GM18868 (cell line): ENCODE measurements around the gene NF2.

Experiments
- ATAC-seq: cut with Tn5 transposase; IDR thresholded peaks from one replicate; pipeline ENCODE4 v1.9.1; 2021; ENCODE audit warnings: mild to moderate bottlenecking, moderate library complexity; ENCODE audit not compliant: unreplicated experiment

Gene NF2

DNA sequence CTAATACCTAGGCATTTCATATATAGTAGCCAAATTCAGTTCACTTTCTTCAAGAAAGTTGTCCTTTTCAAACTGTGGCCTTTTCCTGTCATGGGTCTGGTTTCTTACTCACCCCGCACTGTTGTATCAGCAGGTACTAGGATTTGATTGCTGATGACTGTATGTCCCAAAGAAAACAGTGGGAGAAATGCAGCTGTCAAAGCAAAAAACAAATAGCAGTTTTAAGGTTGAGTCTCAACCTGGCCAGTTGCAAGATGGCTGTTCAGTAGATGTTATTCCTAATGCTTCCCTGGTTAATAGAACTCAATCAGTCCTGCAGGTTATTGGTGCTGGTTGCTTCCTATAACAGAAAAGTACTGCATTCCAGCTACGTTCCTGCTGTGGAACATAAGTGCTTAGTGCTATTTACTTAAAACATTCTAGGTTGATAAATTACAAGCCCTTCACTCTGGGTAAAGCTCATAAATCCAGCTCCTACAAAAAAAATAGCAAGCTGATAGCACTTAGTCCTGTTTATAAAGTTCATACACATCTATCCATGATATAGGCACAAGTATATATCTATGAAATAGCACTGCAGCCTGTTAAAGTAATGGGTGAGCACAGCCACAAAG is 26.6 kb downstream of the NF2 start:
- no peak for ATAC-seq

DNA sequence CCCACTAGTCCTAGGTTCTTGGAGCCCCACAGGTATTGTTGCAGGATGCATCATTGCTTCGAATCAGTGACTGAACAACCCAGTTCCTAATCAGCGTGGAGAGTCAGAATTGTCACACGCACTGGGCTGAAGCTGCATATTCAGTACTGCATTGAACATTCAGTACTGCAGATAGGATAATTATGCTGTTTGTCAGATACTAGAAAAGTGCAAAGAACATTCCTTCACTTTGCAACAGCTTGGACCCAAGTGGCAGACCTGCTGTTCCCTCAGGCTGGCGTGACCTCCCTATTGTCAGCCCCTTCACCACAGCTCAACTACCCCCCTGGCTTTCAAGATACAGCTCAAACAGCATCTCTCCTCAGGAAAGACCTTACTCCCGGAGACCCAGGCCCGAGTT is 27.6 kb downstream of the NF2 start:
- no peak for ATAC-seq

DNA sequence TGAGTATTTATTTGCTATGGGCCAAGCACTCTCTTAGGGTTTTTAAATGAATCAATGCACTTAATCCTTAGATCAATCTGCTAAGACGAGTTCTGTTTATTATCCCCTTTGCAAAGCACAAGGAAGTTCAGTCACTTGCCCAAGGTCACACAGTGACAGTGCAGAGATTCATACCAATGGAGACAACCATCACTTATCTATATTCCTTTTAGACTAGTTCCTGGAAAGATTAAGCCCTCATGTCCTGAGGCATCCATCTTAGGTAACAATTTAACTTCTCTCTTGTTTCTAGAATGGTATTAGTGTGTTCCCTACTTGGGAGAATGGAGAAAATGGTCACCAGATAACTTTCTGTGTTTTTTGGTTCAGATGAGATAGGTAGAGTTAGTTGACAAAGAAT is 28.3 kb downstream of the NF2 start:
- no peak for ATAC-seq

DNA sequence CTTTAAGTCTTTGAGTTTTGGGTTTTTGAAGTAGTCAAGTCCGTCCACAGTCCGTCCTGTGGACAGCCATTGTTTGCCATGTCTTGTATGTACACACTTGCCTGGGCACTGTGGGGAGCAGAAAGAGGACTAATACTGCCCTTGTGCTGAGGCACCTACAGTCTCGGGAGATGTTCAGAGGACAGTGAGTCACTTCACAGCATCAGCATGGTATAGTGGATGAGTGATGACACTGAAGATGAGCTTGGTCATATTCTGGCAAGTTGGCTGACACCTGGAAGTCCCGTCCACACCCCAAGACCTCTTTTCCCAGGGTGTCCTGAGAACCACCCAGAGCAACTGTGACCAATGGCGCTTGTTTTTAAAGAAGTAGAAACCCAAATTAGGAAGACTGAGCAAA is 29.2 kb downstream of the NF2 start:
- no peak for ATAC-seq

GRCh38 chr22:29633514-29634312 is 30.3 kb downstream of the NF2 start:
- ATAC-seq = no peak

DNA sequence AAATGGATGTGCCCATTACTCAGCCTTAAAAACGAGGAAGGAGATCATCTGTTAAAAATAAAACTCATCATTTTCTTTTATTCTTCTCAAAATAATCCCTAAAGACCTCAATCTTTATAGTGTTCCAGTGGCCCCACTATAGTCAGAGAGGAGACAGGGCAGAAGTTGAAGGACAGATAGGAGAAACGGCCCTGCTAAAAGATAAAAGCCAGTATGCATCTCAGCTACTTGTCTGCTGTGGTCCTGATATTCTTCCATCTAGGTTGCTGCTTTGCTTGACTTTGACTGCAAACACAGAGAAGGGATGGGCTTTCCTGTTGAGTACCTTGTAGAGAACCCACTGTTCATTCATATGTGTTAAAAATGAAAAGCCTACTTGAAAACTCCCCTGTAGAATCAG is 31.4 kb downstream of the NF2 start:
- no peak for ATAC-seq

GRCh38 chr22:29635734-29636357 is 32.4 kb downstream of the NF2 start:
- ATAC-seq = no peak

GRCh38 chr22:29636751-29637150 is 33.3 kb downstream of the NF2 start:
- ATAC-seq = no peak

DNA sequence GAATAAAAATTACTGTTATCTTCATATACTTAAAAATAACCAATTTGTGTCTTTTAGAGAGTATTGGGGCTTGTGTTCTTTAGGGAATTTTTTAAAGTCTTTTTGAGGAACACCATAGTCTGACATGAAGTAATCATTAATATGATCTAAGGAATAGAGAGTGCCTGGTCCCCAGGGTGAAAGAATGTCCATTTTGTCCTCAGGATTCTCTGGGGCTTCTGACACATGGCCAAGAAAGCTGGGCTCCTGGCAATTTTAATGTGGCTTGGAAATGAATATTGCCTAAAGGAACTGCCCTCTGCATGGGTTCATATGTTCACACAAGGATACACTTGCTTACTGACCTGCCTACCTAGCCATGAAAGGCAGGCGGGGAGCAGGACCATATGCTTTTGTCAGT is 33.7 kb downstream of the NF2 start:
- no peak for ATAC-seq

DNA sequence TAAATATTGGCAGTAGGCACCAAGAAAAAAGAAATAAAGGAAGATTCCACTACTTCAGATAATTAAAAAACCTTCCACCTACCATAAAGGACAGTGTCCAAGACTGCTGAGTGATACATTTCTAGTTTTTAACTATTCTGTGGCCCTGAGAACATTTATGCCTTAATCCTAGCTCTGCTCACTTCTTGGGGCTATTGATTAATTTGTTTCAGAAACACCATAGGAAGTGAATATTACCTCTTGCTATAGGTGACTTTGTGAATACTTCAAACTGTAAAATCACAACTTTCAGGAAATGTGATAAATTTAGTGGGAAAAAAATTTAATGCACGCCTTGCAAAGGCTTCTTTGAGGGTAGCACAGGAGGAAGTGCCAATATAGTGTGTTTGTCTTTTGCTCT is 35.2 kb downstream of the NF2 start:
- no peak for ATAC-seq

- no peak for ATAC-seq
Measured at GRCh38 chr22:29639096-29639495, 35.7 kb downstream of the NF2 start.

- no peak for ATAC-seq
Measured at GRCh38 chr22:29641042-29641699, 37.7 kb downstream of the NF2 start.

- no peak for ATAC-seq
Measured at GRCh38 chr22:29641700-29642330, 38.4 kb downstream of the NF2 start.

DNA sequence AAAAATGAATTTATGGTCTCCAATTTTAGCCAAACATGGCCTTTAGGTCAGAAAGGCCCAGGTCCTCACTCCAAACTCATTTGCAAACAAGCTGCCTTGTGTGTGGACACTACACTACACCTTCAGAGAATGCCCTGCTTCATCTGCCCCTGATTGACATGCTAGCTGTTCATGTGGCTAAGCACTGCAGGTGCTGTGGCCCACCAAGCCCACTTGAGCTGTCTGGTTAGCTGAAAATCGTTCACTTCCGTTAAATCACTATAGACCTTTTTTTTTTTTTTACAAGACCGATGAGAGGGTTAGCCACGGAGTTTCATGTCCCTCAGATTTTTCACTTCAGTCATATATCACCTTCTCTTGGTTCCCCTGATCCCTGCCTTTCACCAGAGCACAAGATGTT is 39.3 kb downstream of the NF2 start:
- no peak for ATAC-seq

DNA sequence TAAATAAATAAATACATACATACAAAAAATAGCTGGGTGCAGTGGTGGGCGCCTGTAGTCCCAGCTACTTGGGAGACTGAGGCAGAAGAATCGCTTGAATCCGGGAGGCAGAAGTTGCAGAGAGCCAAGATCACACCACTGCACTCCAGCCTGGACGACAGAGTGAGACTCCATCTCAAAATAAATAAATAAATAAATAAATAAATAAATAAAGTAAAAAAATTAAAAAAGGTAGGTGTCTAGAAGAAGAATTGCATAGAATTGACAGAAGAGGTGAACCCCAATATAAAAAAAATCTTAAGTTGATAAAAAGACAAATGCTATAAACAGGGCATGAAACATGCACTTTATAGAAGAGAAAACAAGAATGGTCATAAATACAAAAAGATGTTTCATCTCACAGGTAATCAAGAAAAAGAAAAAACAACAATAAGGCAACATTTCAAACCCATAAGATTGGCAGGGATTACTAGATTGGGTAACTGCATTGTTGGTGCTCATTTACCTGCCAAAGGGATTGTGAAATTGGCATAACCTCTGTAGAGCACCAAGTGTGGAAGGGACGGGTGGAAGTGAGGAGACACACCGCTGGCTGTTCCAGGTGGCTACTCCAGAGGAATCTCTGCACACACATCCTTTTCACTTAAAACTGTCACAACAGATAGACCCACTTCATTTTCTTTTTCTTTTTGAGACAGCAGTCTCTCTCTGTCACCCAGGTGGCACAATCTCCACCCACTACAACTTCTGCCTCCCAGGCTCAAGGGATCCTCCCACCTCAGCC is 44.7 kb downstream of the NF2 start:
- ATAC-seq = no peak

DNA sequence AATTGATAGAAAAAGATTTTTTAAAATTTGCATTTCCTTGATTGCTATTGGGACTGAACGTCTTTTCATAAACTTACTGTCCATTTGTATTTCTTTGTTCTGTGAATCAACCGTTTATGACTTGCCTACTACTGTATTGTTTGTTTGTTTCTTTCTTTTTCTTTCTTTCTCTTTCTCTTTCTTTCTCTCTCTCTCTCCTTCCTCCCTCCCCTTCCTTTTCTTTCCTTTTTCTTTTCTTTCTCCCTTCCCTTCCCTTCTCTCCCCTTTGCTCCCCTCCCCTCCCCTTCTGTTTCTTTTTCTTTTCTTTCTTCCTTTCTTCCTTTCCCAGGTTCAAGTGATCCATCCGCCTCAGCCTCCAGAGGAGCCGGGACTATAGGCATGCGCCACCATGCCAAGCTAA is 46.9 kb downstream of the NF2 start:
- ATAC-seq = no peak

- ATAC-seq = no peak
Measured at GRCh38 chr22:29651652-29652051, 48.2 kb downstream of the NF2 start.

DNA sequence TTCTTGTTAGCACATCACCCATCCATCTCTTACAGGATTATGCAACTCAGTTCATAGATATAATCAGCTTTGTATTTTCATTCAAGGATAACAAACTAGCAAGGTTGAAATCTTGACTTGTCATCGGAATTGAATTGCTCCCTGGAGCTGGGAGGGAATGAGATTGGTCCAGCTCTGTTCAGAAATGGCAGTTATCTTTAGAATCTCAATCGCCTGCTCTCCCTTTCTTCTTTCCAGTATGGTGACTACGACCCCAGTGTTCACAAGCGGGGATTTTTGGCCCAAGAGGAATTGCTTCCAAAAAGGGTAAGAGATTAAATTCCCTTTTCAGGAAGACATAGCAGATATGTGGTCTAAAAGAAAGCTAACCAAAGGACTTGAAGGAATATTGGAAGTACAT is 51.0 kb downstream of the NF2 start:
- ATAC-seq = no peak

- no peak for ATAC-seq
Measured at GRCh38 chr22:29654882-29655281, 51.4 kb downstream of the NF2 start.

DNA sequence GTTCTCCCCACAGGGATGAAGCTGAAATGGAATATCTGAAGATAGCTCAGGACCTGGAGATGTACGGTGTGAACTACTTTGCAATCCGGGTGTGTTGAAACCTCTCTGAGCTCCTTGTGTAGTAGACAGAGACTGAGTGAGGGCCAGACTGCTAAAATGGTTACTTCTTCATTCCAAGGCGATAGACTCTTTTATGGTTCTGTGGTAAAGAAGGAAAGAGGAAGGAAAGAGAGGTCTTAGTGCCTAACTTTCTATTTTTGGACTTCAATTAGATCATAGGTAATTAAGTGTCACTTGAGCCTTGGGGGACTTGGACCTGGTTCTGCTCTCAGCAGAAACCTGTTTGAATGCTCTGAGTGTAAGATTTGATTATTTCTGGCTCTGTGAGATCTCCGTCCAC is 54.7 kb downstream of the NF2 start:
- ATAC-seq = no peak

DNA sequence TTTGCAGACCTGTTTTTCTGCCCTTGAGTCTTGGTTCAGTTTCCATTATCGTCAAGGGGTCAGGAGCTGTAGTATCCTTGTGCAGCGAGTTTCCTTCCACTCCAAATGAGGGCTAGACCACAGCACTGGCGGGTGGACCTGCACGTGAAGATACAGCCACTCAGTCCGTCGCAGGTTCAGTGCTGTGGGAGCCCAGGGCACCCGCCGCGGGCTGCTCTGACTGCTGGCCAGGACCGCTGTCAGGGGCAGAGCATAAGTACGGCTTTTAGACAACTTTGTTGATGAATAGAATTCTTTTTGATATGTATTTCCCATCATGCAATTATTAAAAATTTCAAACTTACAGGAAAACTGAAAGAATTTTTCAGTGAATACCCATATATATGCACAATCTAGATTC is 56.6 kb downstream of the NF2 start:
- no peak for ATAC-seq
